Measurements from ENCODE around the gene ARSB. TPM values are rescaled to one million over a fixed set of nuclear protein-coding genes. Genes with fewer than 3 reads are reported as not detected.

Gene ARSB
- total and polyA plus RNA-seq, 9 of the 15 experiments (the other 6 are each of a cell fraction or from before 2014, with no cell fraction given) = 0.52 to 4.6 (median 2.4) TPM

DNA sequence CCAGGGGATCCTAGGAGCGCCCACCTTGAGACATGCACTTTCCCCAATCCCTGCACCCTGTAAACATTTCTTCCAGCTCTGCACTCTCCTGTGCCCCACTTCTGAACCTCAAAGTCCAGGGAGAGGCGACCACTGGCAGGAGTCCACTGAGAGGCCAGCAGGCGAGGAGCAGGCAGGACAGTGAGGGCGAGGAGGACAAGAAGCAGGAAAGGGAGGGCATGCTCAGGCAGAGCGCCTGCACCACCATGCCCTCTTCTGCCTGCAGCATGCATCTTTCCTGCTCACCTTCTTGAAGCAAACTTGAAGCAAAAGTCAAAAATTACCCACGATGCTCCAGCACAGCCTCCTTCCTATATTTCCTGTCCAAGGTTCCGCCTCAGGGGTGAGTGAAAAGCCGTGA is 10.1 kb downstream of the ARSB start (continued):
- no peak for TF ChIP-seq ZNF644 (tag; IDR thresholded peaks at IDR 0.05; ENCODE audit: low read depth)

DNA sequence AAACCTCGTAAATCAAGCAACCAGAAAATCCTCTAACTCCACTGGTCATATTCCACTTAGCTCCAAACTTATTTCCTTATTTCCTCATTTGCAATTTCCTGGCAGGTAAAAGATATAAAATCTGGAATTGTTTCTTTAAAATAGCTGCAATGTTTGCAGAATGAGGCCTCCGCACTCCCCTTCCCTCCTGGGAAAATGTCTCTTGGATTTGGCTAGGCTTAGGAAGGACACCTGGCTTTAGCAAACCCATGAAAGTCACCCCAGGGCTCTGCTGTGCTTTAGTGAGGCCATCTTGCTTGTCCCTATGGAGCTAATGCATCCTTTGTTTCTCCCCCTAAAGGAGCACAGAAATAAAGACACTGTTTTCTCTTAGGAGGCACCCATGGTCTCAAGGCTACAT is 10.5 kb downstream of the ARSB start:
- intact Hi-C loops (cut with micrococcal nuclease) (no loop called here), in situ Hi-C loops (cut with MboI) (no loop called here)
- H3K4me2 ChIP-seq (ENCODE audit: insufficient read depth, low read length) = no peak overlapping the region
- ATAC-seq = no peak
- H3K79me2 ChIP-seq (ENCODE audit: control insufficient read depth, insufficient read depth, low read length) = no peaks in the 10 kb centered on the region
- H3K36me3 ChIP-seq (ENCODE audit: control insufficient read depth, insufficient read depth, low read length) = no peaks in the 10 kb centered on the region
- no peaks in the 10 kb centered on the region for H3K9me1 ChIP-seq (ENCODE audit: control insufficient read depth, insufficient read depth, low read length)
- no peak overlapping the region for H3K9ac ChIP-seq (ENCODE audit: insufficient read depth in 1 of 2, low read depth in 2 of 2, low read length in 2 of 2)
- H3K27me3 ChIP-seq (ENCODE audit: control insufficient read depth in 2 of 2, insufficient read depth in 2 of 2, low read length in 2 of 2) = peaks cover 12 to 17% of the 10 kb centered on the region in 2 experiments; a peak in 3 of 5 replicates
- H4K20me1 ChIP-seq (replicated peaks; ENCODE audit: control insufficient read depth, insufficient read depth, low read length) = no peaks in the 10 kb centered on the region; the same call in 1 of the 2 replicates
- H3K4me1 ChIP-seq (replicated peaks in 1 of 2; ENCODE audit: control insufficient read depth in 2 of 2, insufficient read depth in 2 of 2, low read length in 2 of 2) = no peaks in the 10 kb centered on the region
- TF ChIP-seq, protein P1, sequence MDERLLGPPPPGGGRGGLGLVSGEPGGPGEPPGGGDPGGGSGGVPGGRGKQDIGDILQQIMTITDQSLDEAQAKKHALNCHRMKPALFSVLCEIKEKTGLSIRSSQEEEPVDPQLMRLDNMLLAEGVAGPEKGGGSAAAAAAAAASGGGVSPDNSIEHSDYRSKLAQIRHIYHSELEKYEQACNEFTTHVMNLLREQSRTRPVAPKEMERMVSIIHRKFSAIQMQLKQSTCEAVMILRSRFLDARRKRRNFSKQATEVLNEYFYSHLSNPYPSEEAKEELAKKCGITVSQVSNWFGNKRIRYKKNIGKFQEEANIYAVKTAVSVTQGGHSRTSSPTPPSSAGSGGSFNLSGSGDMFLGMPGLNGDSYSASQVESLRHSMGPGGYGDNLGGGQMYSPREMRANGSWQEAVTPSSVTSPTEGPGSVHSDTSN (CRISPR knock-in tag; IDR thresholded peaks at IDR 0.05; ENCODE audit: low read depth) = no peak
- TF ChIP-seq, protein P1 (tag; conservative IDR thresholded peaks at IDR 0.05; ENCODE audit: low read depth) = 0 out of 2 replicates have a peak, but pooled peaks have one; percentile 12
- TF ChIP-seq, protein P2, sequence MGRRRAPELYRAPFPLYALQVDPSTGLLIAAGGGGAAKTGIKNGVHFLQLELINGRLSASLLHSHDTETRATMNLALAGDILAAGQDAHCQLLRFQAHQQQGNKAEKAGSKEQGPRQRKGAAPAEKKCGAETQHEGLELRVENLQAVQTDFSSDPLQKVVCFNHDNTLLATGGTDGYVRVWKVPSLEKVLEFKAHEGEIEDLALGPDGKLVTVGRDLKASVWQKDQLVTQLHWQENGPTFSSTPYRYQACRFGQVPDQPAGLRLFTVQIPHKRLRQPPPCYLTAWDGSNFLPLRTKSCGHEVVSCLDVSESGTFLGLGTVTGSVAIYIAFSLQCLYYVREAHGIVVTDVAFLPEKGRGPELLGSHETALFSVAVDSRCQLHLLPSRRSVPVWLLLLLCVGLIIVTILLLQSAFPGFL (CRISPR knock-in tag; IDR thresholded peaks at IDR 0.05) = no peak
- 19% methylated on average over 2 of the region's 2 CpGs for WGBS (ENCODE audit: insufficient coverage, low coverage, missing lambda C conversion rate)
- no peak overlapping the region for H3K4me3 ChIP-seq
- ChIA-PET POLR2A (interaction anchor here (0.6 to 2.3 kb wide), 2 partner anchors 10 to 1067 kb away, joined by 3 to 12 read pairs; partner anchors contain the start of gene ARSB), CTCF (ENCODE audit: low intra/inter-chr PET ratio) (no interaction called here)
- no TSS peak for BruUV-seq (replicated peaks)
- FAIRE-seq = no peak
- no peak overlapping the region for H2AFZ ChIP-seq (ENCODE audit: low read depth, low read length)
- no peak for DNase-seq (ENCODE audit: extremely low read depth in 1 of 4, low spot score in 3 of 4)
- H3K9me3 ChIP-seq (replicated peaks; ENCODE audit: control insufficient read depth, insufficient read depth, low read depth, low read length) = no peaks in the 10 kb centered on the region
- H3K27ac ChIP-seq (ENCODE audit: extremely low read depth, low read depth, low read length) = no peak overlapping the region

All from K562 (cell line).